Transverse colon (tissue), 4 donors: ENCODE data around the gene TUBB1. TPM values are rescaled to one million over a fixed set of nuclear protein-coding genes. Genes with fewer than 3 reads are reported as not detected.
A peak's percentile ranks its signal among the peaks of the same experiment; 100 is the strongest.

Source experiments
- DNase-seq: peaks from one replicate; pipeline ENCODE4 v3.0.0-alpha.2; 2019
- H3K27ac ChIP-seq, 4 donors: fragments of 200-600 bp; sonication (generic); 2 replicates each; pipeline ENCODE4 v1.5.1; 2016 to 2018; ENCODE audit warnings: inconsistent platforms in 4 of 4
- H3K27me3 ChIP-seq: fragments of 200-600 bp; sonication (generic); 2 replicates; pipeline ENCODE4 v1.5.1; 2017; ENCODE audit warnings: inconsistent platforms
- H3K36me3 ChIP-seq, 4 donors: fragments of 200-600 bp; sonication (generic); 2 replicates each; pipeline ENCODE4 v1.5.1; 2017 to 2019; ENCODE audit warnings: inconsistent platforms in 4 of 4
- H3K4me1 ChIP-seq, 4 donors: fragments of 200-600 bp; sonication (generic); 2 replicates each; pipeline ENCODE4 v1.5.1; 2017 to 2020; ENCODE audit warnings: inconsistent platforms in 4 of 4
- H3K4me3 ChIP-seq, 4 donors: fragments of 200-600 bp; sonication (generic); 1 replicate in 1 of 4; 2 replicates in 3 of 4; pipeline versions ENCODE4 v1.5.1 to v1.6.1; 2017 to 2019; ENCODE audit warnings: inconsistent platforms in 4 of 4
- H3K9me3 ChIP-seq, 2 donors: fragments of 200-600 bp; sonication (generic); 2 replicates each; pipeline ENCODE4 v1.5.1; 2017 to 2019; ENCODE audit warnings: inconsistent platforms in 2 of 2
- CTCF ChIP-seq, 5 experiments: fragments of 200-600 bp in 3 of 5; fragments of 450-650 bp in 2 of 5; sonication (generic) in 3 of 5; IDR thresholded peaks; 1 replicate in 2 of 5; 2 replicates in 3 of 5; pipeline ENCODE4 v1.5.1; 2016 to 2017; ENCODE audit warnings: antibody characterized with exemption in 5 of 5, inconsistent platforms in 3 of 5, mild to moderate bottlenecking in 2 of 5, moderate library complexity in 1 of 5
- EP300 ChIP-seq: sonication (generic); formaldehyde crosslinking; IDR thresholded peaks from one replicate; pipeline ENCODE4 v1.6.1; 2017; ENCODE audit warnings: antibody characterized with exemption, low read depth
- POLR2A ChIP-seq: fragments of 450-650 bp; IDR thresholded peaks from one replicate; pipeline ENCODE4 v1.6.1; 2016; ENCODE audit warnings: antibody characterized with exemption, mild to moderate bottlenecking, moderate library complexity
- POLR2AphosphoS5 ChIP-seq, 3 donors: sonication (generic); formaldehyde crosslinking; IDR thresholded peaks; one replicate each; pipeline ENCODE4 v1.6.1; 2016; ENCODE audit warnings: antibody characterized with exemption in 3 of 3
- whole genome bisulfite sequencing, 2 donors: methylation state at CpG; one replicate each; pipeline ENCODE4 v1.1.5; 2018; ENCODE audit warnings: low coverage in 1 of 2; 5-methylcytosine and 5-hydroxymethylcytosine counted together
- in situ Hi-C, 4 donors: fragments of 200-750 bp; cut with MboI; loops; one replicate each; pipeline versions ENCODE4 v1.15.0 to v1.15.1; 2017; ENCODE audit warnings: low sequenced_read_pairs in 3 of 4, low pct_ligation_motif_present in 1 of 4, low pct_unique_long_range_greater_than_20kb in 1 of 4
- intact Hi-C: fragments of 100-400 bp; cut with DNase I; formaldehyde crosslinking; loops from one replicate; pipeline ENCODE4 v1.15.1; 2023; ENCODE audit warnings: low total_unique reads
- total RNA-seq, 4 donors: library from RNA; depleted of rRNA; stranded (reverse); fragments of >200 nt; gene quantifications; one replicate each; pipeline ENCODE4 v1.1.0, GENCODE V29; 2016

TUBB1 gene
- total RNA-seq, 4 donors from 2014 or later, result not detected

DNA sequence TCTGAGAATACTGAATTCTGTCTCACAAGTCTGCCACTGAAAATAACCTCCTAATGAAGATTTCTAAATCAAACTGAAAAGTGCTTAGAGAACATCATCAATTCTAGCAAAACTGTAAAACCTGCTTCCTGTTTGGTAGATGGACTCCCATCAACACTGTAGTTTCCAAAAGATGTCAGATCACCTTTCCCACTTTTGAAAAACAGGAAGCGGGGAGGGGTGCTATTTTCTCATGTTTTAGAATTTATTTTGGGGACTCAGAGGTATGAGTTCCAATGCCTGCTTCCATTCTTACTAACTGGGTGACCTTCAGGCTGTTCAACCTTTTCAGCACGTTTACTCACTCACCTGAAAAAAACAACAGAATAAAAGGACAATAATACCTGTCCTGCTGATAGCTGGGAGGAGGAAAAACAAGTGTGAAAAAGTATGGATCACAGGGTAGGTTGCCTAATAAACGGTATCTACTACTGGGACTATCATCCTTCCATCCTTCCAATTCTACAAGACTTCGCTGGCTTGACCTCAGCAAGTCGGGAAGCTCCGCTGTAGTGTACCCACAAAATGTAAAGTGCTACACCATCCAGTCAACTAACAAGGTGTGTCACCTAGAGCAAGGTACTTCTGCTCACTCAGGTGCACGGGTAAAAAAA lies 11.8 kb downstream of the TUBB1 start:
- Histone ChIP-seq H3K27ac (peak overlapping the region; percentile 90 to 98 (median 96)), H3K27me3 (no peaks in the 10 kb centered on the region), H3K4me1 (peaks cover 26 to 57% (median 44%) of the 10 kb centered on the region in 4 donors), H3K9me3 (no peaks in the 10 kb centered on the region), H3K4me3 (peak overlapping the region; percentile 68 to 90 (median 69)), H3K36me3 (peaks cover 0 to 28% (median 10%) of the 10 kb centered on the region in 4 donors)
- in situ Hi-C loops, result loop anchor here in 1 of 4 donors (25.0 kb wide), 1 partner anchor 369 kb away; the partner anchor contains the start of gene STX16
- 47 to 57% methylated on average over 6 to 7 of the region's 7 CpGs for WGBS, 2 donors
- no peak for DNase-seq
- TF ChIP-seq CTCF (IDR thresholded peaks at IDR 0.05), result no peak
- TF ChIP-seq POLR2AphosphoS5 (IDR thresholded peaks at IDR 0.05), result no peak
- no peak for TF ChIP-seq EP300
- TF ChIP-seq POLR2A, result no peak
- intact Hi-C loops, result loop anchor here (5.0 kb wide), 1 partner anchor 139 kb away; no protein-coding TSS in a partner anchor

DNA sequence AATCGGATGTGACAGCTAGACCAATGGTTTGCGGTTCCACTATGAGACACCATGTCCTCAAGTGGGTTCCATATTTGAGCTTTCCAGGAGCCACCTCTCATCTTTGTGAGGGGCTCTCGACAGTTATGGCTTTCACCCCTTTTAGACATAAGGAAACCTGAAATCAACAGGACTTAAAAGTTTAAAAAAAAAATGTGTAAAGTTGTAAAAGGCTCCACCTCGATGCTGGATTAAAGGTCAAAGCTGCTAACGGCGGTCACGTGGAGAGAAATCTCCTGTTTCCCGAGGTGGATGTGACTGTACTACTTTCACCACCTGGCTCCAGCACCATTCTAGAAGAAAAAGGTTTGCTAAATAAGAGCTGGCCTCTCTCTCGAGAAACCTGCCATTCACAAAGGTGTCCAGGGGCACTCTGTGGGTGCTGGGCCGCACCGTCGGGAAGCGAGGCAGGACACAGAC lies 12.4 kb downstream of the TUBB1 start:
- Histone ChIP-seq H3K9me3 (no peaks in the 10 kb centered on the region), H3K4me3 (peak overlapping the region; percentile 68 to 90 (median 69)), H3K36me3 (peaks cover 0 to 33% (median 10%) of the 10 kb centered on the region in 4 donors), H3K4me1 (peaks cover 26 to 57% (median 44%) of the 10 kb centered on the region in 4 donors), H3K27ac (peak overlapping the region; percentile 90 to 98 (median 96)), H3K27me3 (no peaks in the 10 kb centered on the region)
- no peak for TF ChIP-seq POLR2A
- TF ChIP-seq CTCF (IDR thresholded peaks at IDR 0.05), result no peak
- no peak for TF ChIP-seq POLR2AphosphoS5 (IDR thresholded peaks at IDR 0.05)
- no peak for TF ChIP-seq EP300
- DNase-seq, result no peak
- in situ Hi-C loops (loop anchor here in 1 of 4 donors (25.0 kb wide), 1 partner anchor 369 kb away; the partner anchor contains the start of gene STX16), intact Hi-C loops (loop anchor here (5.0 kb wide), 1 partner anchor 139 kb away; no protein-coding TSS in a partner anchor)
- 8 to 41% methylated on average over 4 to 13 of the region's 13 CpGs for WGBS, 2 donors

DNA sequence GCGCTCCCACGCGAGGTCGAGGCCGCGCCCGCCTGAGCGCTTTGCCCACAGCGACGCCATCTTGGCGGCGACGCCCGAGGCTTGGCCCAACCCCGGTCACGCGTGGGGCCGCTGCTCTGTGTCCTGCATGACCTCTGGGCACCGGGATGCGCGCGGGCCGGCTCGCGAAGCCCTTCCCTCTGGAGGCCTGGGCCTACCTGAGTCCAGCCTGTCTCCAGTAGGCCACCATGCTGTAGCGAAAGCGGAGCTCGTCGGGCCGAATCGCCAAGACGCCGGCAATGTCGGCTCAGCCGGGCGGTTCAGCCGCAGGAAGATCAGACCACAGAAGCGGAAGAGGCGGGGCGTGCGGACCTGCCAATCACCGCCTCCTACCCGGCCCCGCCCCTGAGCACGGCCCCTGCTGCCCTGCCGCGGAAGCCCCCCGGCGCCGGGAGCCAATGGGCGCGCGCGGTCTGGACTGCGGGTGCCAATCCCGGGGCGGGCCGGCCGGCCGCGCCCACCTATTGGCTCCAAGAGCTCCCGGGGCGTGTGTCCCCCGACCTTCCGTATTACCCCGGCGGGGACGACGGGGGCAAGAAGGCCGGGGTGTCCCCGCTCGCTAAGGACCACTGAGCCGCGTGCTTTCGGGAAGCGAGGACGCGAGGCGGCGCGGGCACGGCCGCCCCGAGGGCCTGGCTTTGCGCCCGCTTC lies 12.9 kb downstream of the TUBB1 start, which contains the start of gene ATP5F1E:
ATP5F1E (minus strand) TSS at position 313 of the 690 bp plus-strand sequence; CDS start at position 229, 84 bp downstream.
- WGBS, 2 donors, result 1% methylated on average over 36 of the region's 86 CpGs; no CpG with 5 or more reads in 1 of the 2 donors
- intact Hi-C loops, result loop anchor here (5.0 kb wide), 1 partner anchor 140 kb away; no protein-coding TSS in a partner anchor
- TF ChIP-seq POLR2AphosphoS5 (IDR thresholded peaks at IDR 0.05), result peak; percentile 90 to 97 (median 96)
- TF ChIP-seq CTCF (IDR thresholded peaks at IDR 0.05), result no peak
- TF ChIP-seq POLR2A, result peak; percentile 92
- TF ChIP-seq EP300, result no peak
- H3K4me1 ChIP-seq, result peaks cover 26 to 57% (median 44%) of the 10 kb centered on the region in 4 donors
- H3K9me3 ChIP-seq, result no peaks in the 10 kb centered on the region
- peak; percentile 97 for DNase-seq
- peaks cover 0 to 37% (median 13%) of the 10 kb centered on the region in 4 donors for H3K36me3 ChIP-seq
- in situ Hi-C loops, result loop anchor here in 1 of 4 donors (25.0 kb wide), 1 partner anchor 370 kb away; the partner anchor contains the start of gene STX16
- H3K27ac ChIP-seq, result peak within 1 kb of the TSS; percentile 90 to 98 (median 96)
- H3K27me3 ChIP-seq, result no peaks in the 10 kb centered on the region
- peak within 1 kb of the TSS; percentile 68 to 90 (median 69) for H3K4me3 ChIP-seq

DNA sequence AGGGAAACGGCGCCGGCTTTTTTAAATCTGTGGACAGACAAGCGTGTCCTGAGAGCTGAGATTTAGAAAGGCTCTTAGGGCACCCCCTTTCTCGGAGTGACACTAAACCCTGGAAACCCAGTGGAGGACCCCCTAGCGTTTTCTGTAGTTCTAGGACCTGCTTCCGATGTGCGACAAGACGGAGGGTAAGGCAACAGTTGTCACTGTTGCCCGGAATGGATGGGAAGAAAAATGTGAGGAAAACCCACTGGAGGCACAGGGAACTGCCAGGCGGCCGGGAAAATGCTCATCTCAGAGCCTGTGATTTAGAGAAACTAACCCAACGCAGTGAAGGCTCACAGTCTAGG lies 13.5 kb downstream of the TUBB1 start:
- H3K4me1 ChIP-seq, result peaks cover 26 to 53% (median 44%) of the 10 kb centered on the region in 4 donors

More for the DNA sequence above, 13.5 kb downstream of the TUBB1 start:
- TF ChIP-seq CTCF (IDR thresholded peaks at IDR 0.05), result peak; percentile 10 to 63 (median 35)
- TF ChIP-seq EP300, result no peak
- 4 to 6% methylated on average over 7 to 12 of the region's 13 CpGs for WGBS, 2 donors
- Histone ChIP-seq H3K36me3 (peaks cover 0 to 36% (median 16%) of the 10 kb centered on the region in 4 donors), H3K27me3 (no peaks in the 10 kb centered on the region), H3K9me3 (no peaks in the 10 kb centered on the region), H3K27ac (peak overlapping the region; percentile 90 to 98 (median 96)), H3K4me3 (peak overlapping the region; percentile 44 to 90 (median 69))
- no peak for DNase-seq
- intact Hi-C loops, result loop anchor here (5.0 kb wide), 1 partner anchor 140 kb away; no protein-coding TSS in a partner anchor
- in situ Hi-C loops, result loop anchor here in 1 of 4 donors (25.0 kb wide), 1 partner anchor 370 kb away; the partner anchor contains the start of gene STX16
